ENCODE measurements around the gene TRPV4. TPM values are rescaled to one million over a fixed set of nuclear protein-coding genes. Genes with fewer than 3 reads are reported as not detected.

Gene TRPV4
- total RNA-seq, 4 donors from 2014 or later = 2.8 to 7.5 (median 4.8) TPM

DNA sequence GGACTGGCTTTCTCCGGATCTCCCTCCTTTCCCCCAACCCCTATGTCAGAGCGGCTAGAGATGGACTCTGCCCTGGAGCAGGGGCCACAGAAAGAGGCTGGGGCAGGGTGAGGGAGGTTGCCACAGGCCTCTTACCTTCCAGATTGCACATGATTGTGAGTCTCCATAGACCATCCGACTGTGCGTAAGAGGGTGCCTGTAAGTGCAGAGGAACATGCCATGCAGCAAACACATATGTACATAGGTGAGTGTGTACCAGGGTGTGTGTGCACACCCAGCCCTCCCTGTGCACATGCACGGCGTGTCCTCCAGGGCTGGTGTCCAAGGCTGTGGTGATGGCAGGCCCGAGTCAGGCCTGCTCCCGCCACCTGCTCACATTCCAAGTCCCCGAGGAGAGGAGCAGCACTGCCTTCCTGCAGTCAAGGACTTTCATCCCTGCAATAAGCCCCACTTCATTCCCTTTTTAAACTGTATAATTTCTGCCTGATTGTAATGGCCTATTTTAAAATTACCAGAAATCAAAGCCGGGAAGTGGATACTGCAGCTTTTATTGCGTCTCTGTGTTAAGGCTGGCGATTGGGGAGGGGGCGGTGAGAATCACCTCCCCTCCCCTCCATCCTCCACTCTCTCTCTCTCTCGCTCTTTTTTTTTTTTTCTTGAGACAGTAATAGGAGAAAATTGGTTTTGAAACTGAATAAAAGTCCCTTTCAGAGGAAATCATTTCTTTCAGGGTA is 91.1 kb downstream of the TRPV4 start:
- Histone ChIP-seq H3K36me3 (no peaks in the 10 kb centered on the region), H3K4me3 (no peak overlapping the region), H3K9me3 (no peaks in the 10 kb centered on the region), H3K4me1 (no peaks in the 10 kb centered on the region), H3K27me3 (peaks cover 0 to 22% (median 0%) of the 10 kb centered on the region in 4 donors), H3K27ac (no peak overlapping the region)
- TF ChIP-seq CTCF (IDR thresholded peaks at IDR 0.05) = no peak
- no peak for TF ChIP-seq POLR2A (IDR thresholded peaks at IDR 0.05)
- no peak for DNase-seq
- intact Hi-C loops (cut with DNase I) = no loop called here
- WGBS, 2 donors = 71 to 91% methylated on average over 10 to 14 of the region's 14 CpGs

- no peak for DNase-seq
- intact Hi-C loops (cut with DNase I) = no loop called here
- Histone ChIP-seq H3K36me3 (no peaks in the 10 kb centered on the region), H3K4me3 (no peak overlapping the region), H3K9me3 (no peaks in the 10 kb centered on the region), H3K27me3 (peaks cover 0 to 29% (median 0%) of the 10 kb centered on the region in 4 donors), H3K27ac (no peak overlapping the region), H3K4me1 (no peaks in the 10 kb centered on the region)
- 94% methylated on average over 3 of the region's 4 CpGs; no CpG with 5 or more reads in 1 of the 2 donors for WGBS, 2 donors
- TF ChIP-seq POLR2A (IDR thresholded peaks at IDR 0.05) = no peak
- no peak for TF ChIP-seq CTCF (IDR thresholded peaks at IDR 0.05)
Observed at GRCh38 chr12:109741286-109741969, 91.8 kb downstream of the TRPV4 start.

GRCh38 chr12:109740694-109741245 is 92.4 kb downstream of the TRPV4 start:
- Histone ChIP-seq H3K9me3 (no peaks in the 10 kb centered on the region), H3K4me3 (no peak overlapping the region), H3K36me3 (no peaks in the 10 kb centered on the region), H3K27me3 (peaks cover 0 to 35% (median 0%) of the 10 kb centered on the region in 4 donors), H3K27ac (no peak overlapping the region), H3K4me1 (no peaks in the 10 kb centered on the region)
- no peak for DNase-seq
- TF ChIP-seq POLR2A (IDR thresholded peaks at IDR 0.05) = no peak
- TF ChIP-seq CTCF (IDR thresholded peaks at IDR 0.05) = no peak
- WGBS, 2 donors = 88 to 91% methylated on average over 9 to 10 of the region's 10 CpGs
- intact Hi-C loops (cut with DNase I) = no loop called here

DNA sequence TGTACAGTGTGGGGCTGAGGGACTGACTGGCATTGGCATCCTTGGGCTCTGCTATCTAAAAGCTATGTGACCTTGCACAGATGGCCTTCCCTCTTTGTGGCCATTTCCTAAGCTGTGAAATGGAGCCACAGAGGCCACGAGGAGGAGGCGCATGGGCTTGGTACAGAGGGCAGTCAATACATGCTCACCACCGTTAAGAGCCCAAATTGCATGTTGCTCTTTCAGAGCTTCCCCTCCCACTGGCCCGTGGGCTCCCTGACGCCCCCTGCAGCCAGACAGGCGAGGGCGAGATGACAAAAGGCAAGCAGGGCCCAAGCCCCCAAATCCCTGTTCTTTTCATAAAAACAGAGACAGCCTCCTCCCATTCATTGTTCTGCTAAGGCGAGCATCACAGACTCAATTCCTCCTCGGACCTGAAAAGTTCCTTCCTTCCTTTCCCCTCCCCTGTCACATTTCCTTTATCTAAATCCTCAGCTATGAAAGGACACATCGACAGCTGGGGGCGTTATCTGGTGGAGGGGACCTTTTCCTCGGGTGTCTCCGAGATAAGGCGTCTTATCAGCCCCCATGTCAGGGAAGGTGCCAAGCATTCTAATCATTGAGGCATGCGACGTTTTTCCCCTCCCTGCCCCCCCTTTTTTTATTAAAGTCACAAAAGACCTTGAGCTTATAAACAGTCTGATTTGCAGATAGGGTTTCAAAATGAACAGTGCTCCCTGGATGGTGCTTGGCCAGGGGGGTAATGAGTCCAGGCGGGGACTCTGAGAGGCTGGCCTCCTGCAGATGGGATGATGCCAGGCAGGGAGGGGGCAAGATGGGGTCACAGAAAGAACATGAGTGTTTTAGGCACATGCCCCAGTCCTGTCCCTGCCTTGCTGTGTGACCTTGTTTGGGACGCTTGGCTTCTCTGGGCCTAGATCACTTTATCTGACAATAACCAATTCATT is 93.2 kb downstream of the TRPV4 start:
- 43 to 56% methylated on average over 17 to 18 of the region's 18 CpGs for WGBS, 2 donors
- no peak for DNase-seq
- H3K4me1 ChIP-seq = no peaks in the 10 kb centered on the region
- no peaks in the 10 kb centered on the region for H3K36me3 ChIP-seq
- TF ChIP-seq POLR2A (IDR thresholded peaks at IDR 0.05) (no peak), CTCF (IDR thresholded peaks at IDR 0.05) (no peak)
- H3K27me3 ChIP-seq = peaks cover 0 to 43% (median 0%) of the 10 kb centered on the region in 4 donors
- H3K27ac ChIP-seq = no peak overlapping the region
- no peaks in the 10 kb centered on the region for H3K9me3 ChIP-seq
- H3K4me3 ChIP-seq = no peak overlapping the region
- intact Hi-C loops (cut with DNase I) = no loop called here

Data from esophagus squamous epithelium (tissue), 5 donors.